Trophoblast cell (in vitro differentiated cells and primary cell): ENCODE measurements around the gene ARRDC1.
"Not testable (repeated sequence)": the region's sequence is repeated elsewhere in the genome, so short reads cannot be mapped to it uniquely, and the experiment has no call there.

Experiments
- DNase-seq, 2 donors: peaks; one replicate each; pipeline ENCODE4 v3.0.0-alpha.2; 2016
- H2AFZ ChIP-seq: 2 replicates; pipeline ENCODE4 v1.6.1; 2013; ENCODE audit warnings: low read length, moderate library complexity, mild to moderate bottlenecking; ENCODE audit not compliant: insufficient read depth, poor library complexity
- H2AK5ac ChIP-seq: 2 replicates; pipeline ENCODE4 v1.6.1; 2013; ENCODE audit warnings: mild to moderate bottlenecking, low read length
- H2BK120ac ChIP-seq: 2 replicates; pipeline ENCODE4 v1.6.1; 2013; ENCODE audit warnings: low read length, mild to moderate bottlenecking, moderate library complexity; ENCODE audit not compliant: insufficient read depth, poor library complexity
- H2BK12ac ChIP-seq: 2 replicates; pipeline ENCODE4 v1.6.1; 2013; ENCODE audit warnings: mild to moderate bottlenecking, low read length, moderate library complexity
- H2BK5ac ChIP-seq: 2 replicates; pipeline ENCODE4 v1.6.1; 2013; ENCODE audit warnings: low read length, low read depth, moderate library complexity, mild to moderate bottlenecking; ENCODE audit not compliant: poor library complexity
- H3K14ac ChIP-seq: 2 replicates; pipeline ENCODE4 v1.6.1; 2013; ENCODE audit warnings: mild to moderate bottlenecking, low read length
- H3K18ac ChIP-seq: 2 replicates; pipeline ENCODE4 v1.6.1; 2013; ENCODE audit warnings: mild to moderate bottlenecking, low read length
- H3K23ac ChIP-seq: 2 replicates; pipeline ENCODE4 v1.6.1; 2013; ENCODE audit warnings: low read length
- H3K27ac ChIP-seq: 2 replicates; pipeline ENCODE4 v1.5.1; 2013; ENCODE audit warnings: low read depth, mild to moderate bottlenecking, inconsistent platforms, low read length, moderate library complexity
- H3K27me3 ChIP-seq: 2 replicates; pipeline ENCODE4 v1.6.1; 2013; ENCODE audit warnings: inconsistent platforms, mild to moderate bottlenecking, low read length, moderate library complexity; ENCODE audit not compliant: insufficient read depth
- H3K36me3 ChIP-seq, 2 experiments: 1 replicate in 1 of 2; 2 replicates in 1 of 2; pipeline ENCODE4 v1.6.1; 2013; ENCODE audit warnings: low read length in 2 of 2, mild to moderate bottlenecking in 2 of 2, moderate library complexity in 1 of 2; ENCODE audit not compliant: insufficient read depth in 2 of 2, control insufficient read depth in 1 of 2
- H3K4ac ChIP-seq: 2 replicates; pipeline ENCODE4 v1.6.1; 2013; ENCODE audit warnings: low read depth, mild to moderate bottlenecking, low read length, moderate library complexity
- H3K4me1 ChIP-seq, 2 experiments: 1 replicate in 1 of 2; 2 replicates in 1 of 2; pipeline ENCODE4 v1.6.1; 2013; ENCODE audit warnings: low read length in 2 of 2, mild to moderate bottlenecking in 2 of 2, moderate library complexity in 1 of 2; ENCODE audit not compliant: insufficient read depth in 2 of 2, control insufficient read depth in 1 of 2
- H3K4me2 ChIP-seq: 2 replicates; pipeline ENCODE4 v1.6.1; 2013; ENCODE audit warnings: inconsistent platforms, mild to moderate bottlenecking, low read length, moderate library complexity
- H3K4me3 ChIP-seq: 2 replicates; pipeline ENCODE4 v1.5.1; 2013; ENCODE audit warnings: mild to moderate bottlenecking, low read depth, low read length, inconsistent platforms
- H3K79me1 ChIP-seq: one replicate; pipeline ENCODE4 v1.6.1; 2013; ENCODE audit warnings: low read length
- H3K79me2 ChIP-seq: 2 replicates; pipeline ENCODE4 v1.6.1; 2013; ENCODE audit warnings: low read length, mild to moderate bottlenecking; ENCODE audit not compliant: control insufficient read depth, insufficient read depth, poor library complexity
- H3K9ac ChIP-seq: 2 replicates; pipeline ENCODE4 v1.6.1; 2013; ENCODE audit warnings: mild to moderate bottlenecking, low read length
- H3K9me3 ChIP-seq: 2 replicates; pipeline ENCODE4 v1.6.1; 2013; ENCODE audit warnings: low read depth, mild to moderate bottlenecking, control low read depth, inconsistent platforms, low read length; ENCODE audit not compliant: insufficient read depth
- H4K12ac ChIP-seq: 2 replicates; pipeline ENCODE4 v1.6.1; 2013; ENCODE audit warnings: low read depth, mild to moderate bottlenecking, low read length, moderate library complexity
- H4K8ac ChIP-seq: 2 replicates; pipeline ENCODE4 v1.6.1; 2013; ENCODE audit warnings: low read depth, mild to moderate bottlenecking, low read length, moderate library complexity
- H4K91ac ChIP-seq: one replicate; pipeline ENCODE4 v1.6.1; 2013; ENCODE audit warnings: low read depth, mild to moderate bottlenecking, low read length, moderate library complexity
- WGBS: extraction: QIAGEN DNeasy Blood & Tissue Kit; methylation state at CpG from one replicate; pipeline ENCODE4 v1.1.7; 2013; ENCODE audit warnings: missing lambda C conversion rate; ENCODE audit not compliant: insufficient read length, insufficient coverage; ENCODE audit errors: extremely low coverage; 5-methylcytosine and 5-hydroxymethylcytosine counted together

The ARRDC1 gene

DNA sequence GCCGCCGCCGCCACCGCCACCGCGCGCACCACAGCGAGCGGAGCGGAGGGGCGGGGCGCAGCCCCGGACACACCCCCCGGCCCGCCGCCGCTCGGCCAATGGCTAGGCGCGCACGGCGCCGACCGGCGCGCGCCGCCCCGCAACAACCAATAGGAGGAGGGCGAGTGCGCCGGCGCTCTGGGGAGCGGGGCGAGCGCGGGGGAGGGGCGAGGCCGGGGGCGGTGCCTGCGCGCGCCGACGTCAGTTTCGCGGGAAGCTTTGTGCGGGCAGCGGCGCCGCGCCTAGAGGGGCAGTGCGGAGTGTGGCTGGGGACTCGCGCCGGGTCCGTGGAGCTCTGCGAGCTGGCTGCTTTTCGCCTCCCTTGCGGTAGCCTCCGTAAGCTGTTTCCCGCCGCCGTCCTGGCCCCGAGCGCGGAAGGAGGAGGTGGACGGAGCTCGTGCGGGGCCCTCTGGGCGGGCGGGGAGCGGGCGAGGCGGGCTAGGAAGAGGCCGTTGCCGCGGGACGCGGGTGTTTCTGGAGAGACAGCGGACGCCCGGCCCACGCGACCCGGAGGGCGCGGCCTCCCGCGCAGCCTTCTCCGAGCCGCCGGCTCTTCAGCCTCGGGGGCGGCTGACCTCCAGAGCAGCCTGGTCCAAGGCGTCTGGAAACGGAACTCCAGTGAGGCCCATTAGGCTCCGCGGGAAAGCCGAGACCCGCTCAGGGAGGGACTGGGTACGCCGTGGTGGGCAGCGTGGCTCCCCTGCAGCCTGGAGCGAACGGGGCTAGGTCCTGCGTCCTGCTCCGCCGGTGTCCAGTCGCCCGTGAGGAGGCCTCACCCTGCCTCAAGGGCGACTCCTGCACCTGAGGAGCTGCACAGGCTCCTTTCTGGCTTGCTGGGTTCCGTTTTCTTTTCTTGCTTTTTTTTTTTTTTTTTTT, 14.8 kb upstream of the ARRDC1 start, which contains the start of gene ZMYND19:
TSS of gene ZMYND19 (minus strand) at position 44 of the 915 bp plus-strand sequence. CDS start 249 bp downstream, outside the sequence.
- H3K36me3 ChIP-seq = peaks cover 29 to 32% of the 10 kb centered on the region in 2 experiments
- H4K8ac ChIP-seq = peak within 1 kb of the TSS; percentile 83
- H3K14ac ChIP-seq = peak within 1 kb of the TSS; percentile 82
- H3K79me2 ChIP-seq = peaks cover 9% of the 10 kb centered on the region
- H3K79me1 ChIP-seq = peaks cover 6% of the 10 kb centered on the region
- H3K9ac ChIP-seq = peak within 1 kb of the TSS; percentile 91
- H3K9me3 ChIP-seq = no peaks in the 10 kb centered on the region
- peaks cover 4 to 13% of the 10 kb centered on the region in 2 experiments for H3K4me1 ChIP-seq
- H3K27ac ChIP-seq = peak within 1 kb of the TSS; percentile 52
- H2AFZ ChIP-seq = peak within 1 kb of the TSS; percentile 96
- H3K4me3 ChIP-seq = peak within 1 kb of the TSS; percentile 97
- H3K4ac ChIP-seq = peak within 1 kb of the TSS; percentile 48
- DNase-seq = peak; percentile 88 to 96
- H3K18ac ChIP-seq = peak within 1 kb of the TSS; percentile 92
- H2BK120ac ChIP-seq = peak within 1 kb of the TSS; percentile 44
- no peak within 1 kb of the TSS for H2BK12ac ChIP-seq
- H3K4me2 ChIP-seq = peak within 1 kb of the TSS; percentile 95
- peak within 1 kb of the TSS; percentile 43 for H3K23ac ChIP-seq
- peak within 1 kb of the TSS; percentile 87 for H4K12ac ChIP-seq
- H3K27me3 ChIP-seq = no peaks in the 10 kb centered on the region
- peak within 1 kb of the TSS; percentile 80 for H2AK5ac ChIP-seq
- WGBS = no CpG with 5 or more reads among the region's 113 CpGs
- H2BK5ac ChIP-seq = peak within 1 kb of the TSS; percentile 63
- H4K91ac ChIP-seq = peak within 1 kb of the TSS; percentile 66

DNA sequence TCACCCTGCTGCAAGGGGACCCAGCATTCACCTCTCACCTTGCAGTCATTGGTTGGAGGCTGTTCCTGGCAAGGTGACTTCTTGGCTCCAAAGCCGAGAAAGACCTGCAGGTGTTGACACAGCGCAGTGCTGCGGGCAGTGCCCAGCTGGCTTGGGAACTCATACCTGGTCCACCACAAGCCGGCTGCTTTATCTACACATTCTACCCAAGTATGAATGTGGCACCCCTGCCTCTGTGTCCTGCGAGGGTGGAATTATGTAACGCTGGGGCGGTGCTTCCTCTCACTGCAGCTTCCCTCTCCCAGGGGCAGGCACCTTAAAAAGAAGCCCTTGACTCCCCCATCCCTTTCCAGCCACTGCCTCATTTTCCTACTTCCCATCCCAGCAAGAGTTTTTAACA, 12.7 kb upstream of the ARRDC1 start:
- no peak overlapping the region for H3K9ac ChIP-seq
- H3K27me3 ChIP-seq = no peaks in the 10 kb centered on the region
- H3K23ac ChIP-seq = no peak overlapping the region
- H3K9me3 ChIP-seq = no peaks in the 10 kb centered on the region
- no peak overlapping the region for H4K91ac ChIP-seq
- no peak overlapping the region for H2AFZ ChIP-seq
- no peak overlapping the region for H3K27ac ChIP-seq
- no peak overlapping the region for H4K12ac ChIP-seq
- H3K36me3 ChIP-seq = peaks cover 11 to 13% of the 10 kb centered on the region in 2 experiments
- no peak overlapping the region for H2BK120ac ChIP-seq
- no peak overlapping the region for H3K4ac ChIP-seq
- no peak overlapping the region for H3K4me3 ChIP-seq
- H2BK12ac ChIP-seq = no peak overlapping the region
- no CpG with 5 or more reads among the region's 7 CpGs for WGBS
- H3K14ac ChIP-seq = no peak overlapping the region
- H3K4me2 ChIP-seq = no peak overlapping the region
- H3K79me1 ChIP-seq = peaks cover 6% of the 10 kb centered on the region
- H3K79me2 ChIP-seq = peaks cover 9% of the 10 kb centered on the region
- H2BK5ac ChIP-seq = no peak overlapping the region
- no peak for DNase-seq
- no peak overlapping the region for H3K18ac ChIP-seq
- no peak overlapping the region for H4K8ac ChIP-seq
- peaks cover 4 to 13% of the 10 kb centered on the region in 2 experiments for H3K4me1 ChIP-seq
- no peak overlapping the region for H2AK5ac ChIP-seq

DNA sequence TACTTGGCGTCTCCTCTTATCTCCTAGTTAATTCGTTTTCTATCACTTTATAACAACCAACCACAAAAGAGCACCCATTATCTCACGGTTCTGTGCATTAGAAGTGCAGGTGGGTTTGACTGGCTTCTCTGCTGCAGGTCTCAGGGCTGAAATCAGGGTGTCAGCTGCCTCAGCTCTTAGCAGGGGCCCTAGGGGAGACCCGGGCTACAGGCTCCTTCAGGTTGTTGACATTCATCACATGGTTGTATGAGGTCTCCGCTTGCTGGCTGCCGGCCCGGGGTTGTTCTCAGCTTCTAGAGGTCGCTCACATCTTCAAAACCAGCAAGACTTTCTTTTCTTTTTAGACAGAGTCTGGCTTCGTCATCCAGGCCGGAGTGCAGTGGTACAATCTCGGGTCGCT, 12.3 kb upstream of the ARRDC1 start:
- no peak overlapping the region for H3K4ac ChIP-seq
- H3K27ac ChIP-seq = no peak overlapping the region
- no peak overlapping the region for H2BK12ac ChIP-seq
- H3K23ac ChIP-seq = no peak overlapping the region
- H4K8ac ChIP-seq = no peak overlapping the region
- no peak overlapping the region for H4K91ac ChIP-seq
- H3K4me3 ChIP-seq = no peak overlapping the region
- H2AK5ac ChIP-seq = no peak overlapping the region
- peaks cover 6% of the 10 kb centered on the region for H3K79me1 ChIP-seq
- peaks cover 4 to 13% of the 10 kb centered on the region in 2 experiments for H3K4me1 ChIP-seq
- H3K27me3 ChIP-seq = no peaks in the 10 kb centered on the region
- no peak overlapping the region for H3K4me2 ChIP-seq
- H4K12ac ChIP-seq = no peak overlapping the region
- DNase-seq = no peak
- peaks cover 9% of the 10 kb centered on the region for H3K79me2 ChIP-seq
- H3K18ac ChIP-seq = no peak overlapping the region
- H2BK120ac ChIP-seq = no peak overlapping the region
- no peak overlapping the region for H3K9ac ChIP-seq
- no peak overlapping the region for H2AFZ ChIP-seq
- WGBS = 100% methylated on average over 2 of the region's 12 CpGs
- H2BK5ac ChIP-seq = no peak overlapping the region
- H3K14ac ChIP-seq = no peak overlapping the region
- peaks cover 7 to 9% of the 10 kb centered on the region in 2 experiments for H3K36me3 ChIP-seq
- H3K9me3 ChIP-seq = no peaks in the 10 kb centered on the region

DNA sequence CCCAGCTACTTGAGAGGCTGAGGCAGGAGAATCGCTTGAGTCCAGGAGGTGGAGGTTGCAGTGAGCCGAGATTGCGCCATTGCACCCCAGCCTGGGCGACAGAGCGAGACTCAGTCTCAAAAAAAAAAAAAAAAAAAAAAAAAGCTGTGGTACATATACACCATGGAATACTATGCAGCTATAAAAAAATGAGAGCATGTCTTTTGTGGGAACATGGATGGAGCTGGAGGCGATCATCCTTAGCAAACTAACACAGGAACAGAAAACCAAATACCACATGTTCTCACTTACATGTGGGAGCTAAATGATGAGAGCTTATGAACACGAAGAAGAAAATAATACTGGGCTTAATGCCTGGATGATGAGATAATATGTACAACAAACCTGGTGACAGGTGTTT, 8.9 kb upstream of the ARRDC1 start:
- H3K9ac ChIP-seq = not testable (repeated sequence)

More for the DNA sequence above, 8.9 kb upstream of the ARRDC1 start:
- H3K4me2 ChIP-seq, H3K79me1 ChIP-seq, H3K27ac ChIP-seq, H2BK5ac ChIP-seq, H2BK12ac ChIP-seq, H3K23ac ChIP-seq, H3K14ac ChIP-seq, H3K4me3 ChIP-seq, H2BK120ac ChIP-seq, DNase-seq, H2AK5ac ChIP-seq, H3K9me3 ChIP-seq, H3K79me2 ChIP-seq, H4K8ac ChIP-seq, H3K18ac ChIP-seq, H3K27me3 ChIP-seq, H3K4ac ChIP-seq, H3K36me3 ChIP-seq, H4K12ac ChIP-seq, H2AFZ ChIP-seq, H4K91ac ChIP-seq, H3K4me1 ChIP-seq: not testable (repeated sequence)
- WGBS = no CpG with 5 or more reads among the region's 7 CpGs
